Loucy (cell line): ENCODE results near the gene DUSP22.

Experiments used
- H2AFZ ChIP-seq: fragments of 200-600 bp; sonication (generic); 2 replicates; pipeline ENCODE4 v1.6.0; 2016; ENCODE audit warnings: antibody characterized with exemption, mild to moderate bottlenecking, low read length, moderate library complexity
- H3F3A ChIP-seq: fragments of 200-600 bp; 2 replicates; pipeline ENCODE4 v1.6.0; 2016; ENCODE audit warnings: antibody characterized with exemption, low read depth, mild to moderate bottlenecking
- H3K27me3 ChIP-seq: fragments of 200-600 bp; sonication (generic); 2 replicates; pipeline ENCODE4 v1.6.1; 2014; ENCODE audit warnings: low read length, mild to moderate bottlenecking; ENCODE audit not compliant: insufficient read depth, poor library complexity, severe bottlenecking
- H3K36me3 ChIP-seq: fragments of 200-600 bp; sonication (generic); 2 replicates; pipeline ENCODE4 v1.6.1; 2016; ENCODE audit warnings: low read length; ENCODE audit not compliant: insufficient read depth
- H3K4me1 ChIP-seq: fragments of 200-600 bp; sonication (generic); 2 replicates; pipeline ENCODE4 v1.5.1; 2014; ENCODE audit warnings: low read length, mild to moderate bottlenecking; ENCODE audit not compliant: insufficient read depth, poor library complexity, severe bottlenecking
- H3K4me2 ChIP-seq: fragments of 200-600 bp; sonication (generic); 2 replicates; pipeline ENCODE4 v1.6.0; 2014; ENCODE audit warnings: antibody characterized with exemption, low read length, low read depth, mild to moderate bottlenecking; ENCODE audit not compliant: poor library complexity, severe bottlenecking
- H3K4me3 ChIP-seq: fragments of 200-600 bp; sonication (generic); 2 replicates; pipeline ENCODE4 v1.5.1; 2014; ENCODE audit warnings: low read length, mild to moderate bottlenecking, mixed read lengths; ENCODE audit not compliant: poor library complexity, severe bottlenecking
- H3K79me2 ChIP-seq: fragments of 200-600 bp; sonication (generic); 2 replicates; pipeline ENCODE4 v1.6.1; 2014; ENCODE audit warnings: low read length; ENCODE audit not compliant: insufficient read depth
- H3K9ac ChIP-seq: fragments of 200-600 bp; sonication (generic); 2 replicates; pipeline ENCODE4 v1.6.0; 2014; ENCODE audit warnings: mild to moderate bottlenecking, low read depth, low read length, moderate library complexity; ENCODE audit not compliant: poor library complexity, severe bottlenecking
- H3K9me2 ChIP-seq: fragments of 200-600 bp; sonication (generic); replicated peaks from 2 replicates; pipeline ENCODE4 v1.6.1; 2016; ENCODE audit warnings: low read depth, low read length, mixed read lengths
- H3K9me3 ChIP-seq: fragments of 200-600 bp; sonication (generic); 2 replicates; pipeline ENCODE4 v1.6.1; 2014; ENCODE audit warnings: mild to moderate bottlenecking, antibody characterized with exemption, low read length, low read depth; ENCODE audit not compliant: insufficient read depth
- H4K20me1 ChIP-seq: fragments of 200-600 bp; sonication (generic); 2 replicates; pipeline ENCODE4 v1.6.0; 2014; ENCODE audit warnings: antibody characterized with exemption, low read length, mild to moderate bottlenecking; ENCODE audit not compliant: insufficient read depth, poor library complexity, severe bottlenecking
- EZH2phosphoT487 ChIP-seq: fragments of 200-600 bp; IDR thresholded peaks from 2 replicates; pipeline ENCODE4 v1.6.1; 2018; ENCODE audit warnings: antibody characterized with exemption, mild to moderate bottlenecking, moderate library complexity, borderline replicate concordance
- TF ChIP-seq, protein P1 (sequence below): fragments of 200-600 bp; sonication (generic); conservative IDR thresholded peaks from 2 replicates; pipeline ENCODE4 v1.5.1; 2014; ENCODE audit warnings: mild to moderate bottlenecking, antibody characterized with exemption, low read length

The DUSP22 gene

DNA sequence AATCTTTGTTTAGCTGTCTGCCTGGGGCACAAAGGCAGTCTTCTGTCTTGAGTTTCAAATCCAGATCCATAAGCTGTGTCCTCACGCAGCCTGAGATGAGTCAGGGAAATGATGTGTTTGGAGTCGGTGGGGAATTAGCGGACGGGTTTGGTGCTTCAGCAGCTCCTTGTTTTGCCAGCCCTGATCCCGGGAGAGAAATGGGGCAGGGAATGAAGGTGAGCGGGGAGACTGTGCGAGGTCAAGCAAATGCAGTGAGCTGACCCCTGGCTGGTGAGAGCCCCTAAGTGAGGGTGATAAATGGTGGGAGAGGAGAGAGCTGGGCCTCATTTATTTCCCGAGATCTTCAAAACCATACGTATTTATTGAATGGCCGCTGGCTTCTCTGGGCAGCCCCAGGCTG, 21.6 kb downstream of the DUSP22 start:
- H3K9me2 ChIP-seq: no peaks in the 10 kb centered on the region
- no peak overlapping the region for H3K9ac ChIP-seq
- peaks cover 3% of the 10 kb centered on the region; the same call in 1 of the 2 replicates for H3K36me3 ChIP-seq
- no peak overlapping the region for H2AFZ ChIP-seq
- no peaks in the 10 kb centered on the region for H4K20me1 ChIP-seq
- TF ChIP-seq EZH2phosphoT487: no peak
- TF ChIP-seq, protein P1, sequence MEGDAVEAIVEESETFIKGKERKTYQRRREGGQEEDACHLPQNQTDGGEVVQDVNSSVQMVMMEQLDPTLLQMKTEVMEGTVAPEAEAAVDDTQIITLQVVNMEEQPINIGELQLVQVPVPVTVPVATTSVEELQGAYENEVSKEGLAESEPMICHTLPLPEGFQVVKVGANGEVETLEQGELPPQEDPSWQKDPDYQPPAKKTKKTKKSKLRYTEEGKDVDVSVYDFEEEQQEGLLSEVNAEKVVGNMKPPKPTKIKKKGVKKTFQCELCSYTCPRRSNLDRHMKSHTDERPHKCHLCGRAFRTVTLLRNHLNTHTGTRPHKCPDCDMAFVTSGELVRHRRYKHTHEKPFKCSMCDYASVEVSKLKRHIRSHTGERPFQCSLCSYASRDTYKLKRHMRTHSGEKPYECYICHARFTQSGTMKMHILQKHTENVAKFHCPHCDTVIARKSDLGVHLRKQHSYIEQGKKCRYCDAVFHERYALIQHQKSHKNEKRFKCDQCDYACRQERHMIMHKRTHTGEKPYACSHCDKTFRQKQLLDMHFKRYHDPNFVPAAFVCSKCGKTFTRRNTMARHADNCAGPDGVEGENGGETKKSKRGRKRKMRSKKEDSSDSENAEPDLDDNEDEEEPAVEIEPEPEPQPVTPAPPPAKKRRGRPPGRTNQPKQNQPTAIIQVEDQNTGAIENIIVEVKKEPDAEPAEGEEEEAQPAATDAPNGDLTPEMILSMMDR: no peak
- no peak overlapping the region for H3K4me3 ChIP-seq
- peaks cover 33% of the 10 kb centered on the region for H3K4me1 ChIP-seq
- H3K4me2 ChIP-seq: no peak overlapping the region
- H3F3A ChIP-seq: no peaks in the 10 kb centered on the region
- H3K79me2 ChIP-seq: no peaks in the 10 kb centered on the region; the same call in 1 of the 2 replicates
- no peaks in the 10 kb centered on the region for H3K9me3 ChIP-seq
- H3K27me3 ChIP-seq: no peaks in the 10 kb centered on the region

DNA sequence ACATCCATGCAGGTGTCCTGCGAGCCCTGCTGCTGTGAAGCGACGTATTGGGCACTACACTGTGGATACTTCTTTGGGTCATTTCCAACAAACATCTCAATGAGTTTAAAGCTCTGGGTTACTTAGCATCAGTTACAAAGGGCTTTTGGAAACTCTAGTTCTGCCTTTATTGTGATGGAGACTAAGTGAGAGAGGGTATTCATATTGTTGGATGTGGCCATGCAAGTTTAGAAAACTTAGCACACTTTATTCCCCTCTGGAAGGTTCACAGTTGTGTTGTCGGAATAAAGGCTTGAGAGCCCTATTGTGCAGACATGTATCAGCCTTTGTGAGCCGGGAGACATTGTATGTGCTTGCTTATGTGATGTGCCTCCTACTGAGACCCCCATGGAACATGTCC, 22.1 kb downstream of the DUSP22 start:
- no peaks in the 10 kb centered on the region for H4K20me1 ChIP-seq
- peaks cover 33% of the 10 kb centered on the region for H3K4me1 ChIP-seq
- H3K9me3 ChIP-seq: no peaks in the 10 kb centered on the region
- no peaks in the 10 kb centered on the region for H3K9me2 ChIP-seq
- no peak overlapping the region for H2AFZ ChIP-seq
- H3K79me2 ChIP-seq: no peaks in the 10 kb centered on the region; the same call in 1 of the 2 replicates
- peaks cover 3% of the 10 kb centered on the region; the same call in 1 of the 2 replicates for H3K36me3 ChIP-seq
- H3K4me2 ChIP-seq: no peak overlapping the region
- H3K9ac ChIP-seq: no peak overlapping the region
- H3K4me3 ChIP-seq: no peak overlapping the region
- TF ChIP-seq EZH2phosphoT487: no peak
- TF ChIP-seq, protein P1: no peak
- no peaks in the 10 kb centered on the region for H3F3A ChIP-seq
- no peaks in the 10 kb centered on the region for H3K27me3 ChIP-seq

DNA sequence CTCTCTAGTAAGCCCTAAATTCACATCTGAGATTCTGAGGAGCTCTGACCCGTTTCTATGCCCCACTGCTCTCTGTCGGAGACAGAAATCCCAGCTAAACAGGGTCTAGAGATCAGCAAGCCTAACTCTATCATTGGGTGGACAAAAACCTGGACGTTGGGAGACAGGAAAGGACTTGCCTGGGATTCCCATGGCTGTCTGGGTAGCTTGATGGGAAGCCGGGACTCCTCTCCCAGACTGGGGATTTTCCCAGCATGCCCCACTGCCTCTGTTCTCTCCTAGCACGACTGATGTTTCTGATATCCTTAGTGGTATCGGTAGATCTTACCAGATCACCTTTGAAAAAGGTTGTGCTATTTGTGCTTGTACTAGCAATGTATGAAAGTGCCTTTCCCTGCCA, 22.9 kb downstream of the DUSP22 start:
- no peaks in the 10 kb centered on the region for H3K9me3 ChIP-seq
- peaks cover 33% of the 10 kb centered on the region for H3K4me1 ChIP-seq
- H4K20me1 ChIP-seq: no peaks in the 10 kb centered on the region
- TF ChIP-seq, protein P1: no peak
- no peak for TF ChIP-seq EZH2phosphoT487
- H3K27me3 ChIP-seq: no peaks in the 10 kb centered on the region
- no peaks in the 10 kb centered on the region for H3K9me2 ChIP-seq
- no peak overlapping the region for H3K9ac ChIP-seq
- no peak overlapping the region for H3K4me3 ChIP-seq
- H3F3A ChIP-seq: no peaks in the 10 kb centered on the region
- no peaks in the 10 kb centered on the region; the same call in 1 of the 2 replicates for H3K79me2 ChIP-seq
- H3K4me2 ChIP-seq: no peak overlapping the region
- peaks cover 3% of the 10 kb centered on the region; the same call in 1 of the 2 replicates for H3K36me3 ChIP-seq
- H2AFZ ChIP-seq: no peak overlapping the region
